Activated gamma-delta T cell (primary cell): ENCODE results near the gene DCXR.

Experiments
- DNase-seq: peaks from one replicate; lab custom pipeline; 2025; lab: John Stamatoyannopoulos, UW

DCXR gene

GRCh38 chr17:82022981-82023446 is 14.5 kb downstream of the DCXR start, which contains the start of gene LRRC45:
LRRC45 (plus strand) TSS chr17:82023305; CDS start chr17:82023644, 339 bp downstream.
- peak; percentile 99 for DNase-seq

- DNase-seq, result no peak
Observed at GRCh38 chr17:82022310-82022980, 15.1 kb downstream of the DCXR start, which contains the start of gene CENPX. CENPX (minus strand) TSS chr17:82022878; CDS start chr17:82022861, 17 bp downstream.

- DNase-seq, result no peak
Observed at GRCh38 chr17:82021900-82022309, 15.6 kb downstream of the DCXR start.

DNA sequence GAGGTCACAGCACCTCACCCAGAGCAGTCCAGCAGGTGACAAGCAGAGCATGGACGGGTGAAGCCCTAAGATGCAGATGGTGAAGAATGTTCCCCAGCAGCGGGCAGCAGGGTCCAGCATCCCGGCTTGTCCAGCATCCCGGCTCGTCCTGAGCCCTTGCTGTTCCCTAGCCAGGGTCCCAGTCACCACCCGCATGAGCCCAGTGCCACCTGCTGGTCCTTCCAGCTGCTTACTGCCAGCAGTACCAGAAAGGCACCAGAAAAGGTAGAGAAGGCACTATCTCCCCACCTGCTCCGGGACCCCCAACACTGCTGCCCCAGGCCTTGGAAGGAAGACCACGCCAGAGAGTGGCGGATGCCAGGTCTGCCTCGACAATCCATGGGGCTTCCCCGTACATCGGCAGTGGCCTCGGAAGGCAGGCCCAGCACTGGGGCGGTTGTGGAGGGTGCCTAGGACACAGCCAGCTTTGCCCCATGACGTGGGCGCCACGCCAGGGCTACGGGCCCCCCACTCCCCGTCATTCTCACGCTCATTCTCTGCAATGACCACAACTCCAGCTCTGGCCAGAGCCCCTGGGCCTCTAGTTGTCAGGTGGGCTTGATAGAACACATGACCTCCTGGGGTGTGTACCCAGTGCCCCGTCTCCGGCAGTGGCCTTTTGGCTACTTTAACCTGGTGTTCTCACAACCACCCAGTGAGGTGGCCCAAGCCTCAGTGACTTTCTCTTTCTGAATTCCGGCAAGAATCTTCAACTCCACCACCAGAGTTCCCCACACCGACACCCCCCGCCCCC is 16.2 kb downstream of the DCXR start:
- no peak for DNase-seq

DNA sequence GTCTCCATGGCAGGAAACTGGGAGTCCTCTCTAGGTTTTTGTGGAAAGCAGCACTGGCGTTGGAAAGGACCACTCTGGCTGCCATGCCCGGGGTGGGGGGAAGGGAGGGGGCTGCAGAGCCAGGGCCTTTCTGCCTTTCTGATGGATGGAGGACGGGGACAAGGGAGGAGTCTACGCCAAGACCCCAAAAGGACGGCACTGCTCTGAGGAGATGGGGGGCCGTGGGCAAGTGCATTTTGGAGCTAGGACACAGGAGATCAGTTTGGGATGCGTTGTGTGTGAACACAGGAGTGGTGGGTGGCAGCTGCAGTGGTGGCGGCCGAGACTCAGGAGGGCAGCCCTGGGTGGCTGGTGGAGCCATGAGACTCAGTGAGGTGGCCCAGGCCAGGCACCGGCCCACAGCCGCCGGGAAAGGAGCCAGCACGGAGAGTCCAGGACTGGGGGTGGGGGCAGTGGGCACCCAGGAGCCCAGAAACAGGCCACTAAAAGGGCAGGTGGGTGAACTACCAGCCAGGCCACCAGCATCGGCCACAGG is 16.9 kb downstream of the DCXR start:
- DNase-seq, result no peak

- DNase-seq, result peak; percentile 32
Observed at GRCh38 chr17:82019690-82020571, 17.6 kb downstream of the DCXR start.

- DNase-seq, result no peak
Observed at GRCh38 chr17:82018989-82019689, 18.4 kb downstream of the DCXR start.

GRCh38 chr17:82018152-82018988 is 19.1 kb downstream of the DCXR start:
- DNase-seq, result no peak

- DNase-seq, result no peak
Observed at GRCh38 chr17:82017612-82018151, 19.8 kb downstream of the DCXR start.

DNA sequence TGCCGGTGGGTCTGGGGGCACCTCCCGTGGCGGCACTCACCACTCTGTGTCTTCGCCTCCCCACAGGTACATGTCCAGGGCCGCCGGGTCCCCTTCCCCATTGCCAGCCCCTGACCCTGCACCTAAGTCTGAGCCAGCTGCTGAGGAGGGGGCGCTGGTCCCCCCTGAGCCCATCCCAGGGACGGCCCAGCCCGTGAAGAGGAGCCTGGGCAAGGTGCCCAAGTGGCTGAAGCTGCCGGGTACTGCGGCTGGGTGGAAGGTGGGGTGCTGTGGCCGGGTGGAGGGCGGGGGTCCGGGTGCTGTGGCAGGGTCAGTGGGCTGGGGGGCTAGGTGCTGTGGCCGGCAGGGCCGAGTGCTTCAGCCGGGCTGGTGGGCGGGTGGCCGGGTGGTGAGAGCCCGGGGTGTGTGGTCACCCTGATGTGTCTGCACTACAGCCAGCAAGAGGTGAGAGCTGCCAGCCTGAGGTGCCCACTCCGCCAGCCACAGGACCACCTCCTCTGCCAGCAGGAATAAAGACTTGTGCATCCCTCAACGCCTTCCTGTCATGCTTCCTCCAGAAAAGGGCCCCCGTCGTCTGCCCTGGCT is 20.5 kb downstream of the DCXR start:
- no peak for DNase-seq

GRCh38 chr17:82016061-82016874 is 21.2 kb downstream of the DCXR start:
- no peak for DNase-seq

GRCh38 chr17:82015311-82015971 is 22.1 kb downstream of the DCXR start:
- DNase-seq, result no peak

- DNase-seq, result no peak
Observed at GRCh38 chr17:82014971-82015310, 22.6 kb downstream of the DCXR start.

- no peak for DNase-seq
Observed at GRCh38 chr17:82014432-82014831, 23.1 kb downstream of the DCXR start.

DNA sequence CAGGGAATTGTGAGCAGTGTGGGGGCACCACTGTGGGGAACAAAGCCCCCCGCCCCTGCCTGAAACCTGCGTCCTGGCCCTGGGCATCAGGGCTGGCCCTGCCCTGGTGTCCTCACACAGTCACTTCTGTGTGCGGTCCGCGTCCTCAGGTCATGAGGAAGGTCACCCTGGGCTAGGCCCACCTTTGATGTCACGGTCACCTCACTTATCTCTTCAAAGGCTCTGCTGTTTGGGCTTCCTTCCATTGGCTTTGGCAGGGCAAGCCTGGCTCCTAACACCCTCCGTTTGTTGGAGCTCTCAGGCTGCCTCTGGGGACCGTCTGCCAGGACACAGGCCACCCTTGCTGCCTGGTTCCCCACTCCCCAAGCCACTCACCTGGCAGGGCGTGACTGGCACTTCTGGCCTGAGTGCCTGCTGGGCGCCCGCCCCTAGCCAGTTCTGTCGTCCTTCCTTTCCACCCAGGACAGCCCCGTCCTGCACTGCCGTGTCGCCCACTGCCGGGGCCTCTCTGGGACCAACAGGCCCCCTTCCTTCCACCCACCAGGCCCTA is 23.6 kb downstream of the DCXR start:
- DNase-seq, result no peak

- DNase-seq, result no peak
Observed at GRCh38 chr17:82013341-82013740, 24.2 kb downstream of the DCXR start.

DNA sequence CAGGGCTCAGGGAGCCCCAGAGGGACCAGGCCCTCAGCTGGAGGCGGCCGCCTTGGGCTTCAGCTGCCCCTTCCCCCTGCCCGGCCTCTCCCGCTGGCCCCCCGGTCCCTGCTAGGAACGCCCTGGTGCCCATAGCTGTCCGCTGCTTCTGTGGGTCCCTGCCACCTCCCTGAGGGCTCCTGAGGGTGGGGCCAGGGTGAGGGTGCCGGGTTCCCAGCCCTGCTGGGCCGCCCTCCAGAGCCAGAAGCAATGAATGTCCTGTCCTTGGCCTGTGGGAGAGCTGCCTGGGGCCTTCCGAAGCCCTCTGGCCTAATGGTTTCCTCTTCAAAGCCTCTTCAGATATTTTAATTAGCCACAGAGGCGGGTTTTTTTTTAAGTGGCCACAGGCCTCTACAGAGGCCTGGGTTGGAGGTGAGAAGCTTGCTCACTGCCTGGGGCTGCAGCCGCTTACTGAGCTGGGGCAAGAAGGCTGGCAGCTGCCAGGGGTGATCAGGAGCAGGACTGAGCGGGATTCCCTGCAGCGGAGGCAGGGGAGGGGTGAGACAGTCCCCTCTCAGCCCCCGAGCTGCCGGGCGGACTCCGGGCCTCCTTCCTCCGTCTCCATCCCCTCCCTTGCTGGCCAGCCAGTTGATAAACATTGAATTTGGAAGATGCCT is 24.7 kb downstream of the DCXR start:
- no peak for DNase-seq
